Endothelial cell of umbilical vein (primary cell): ENCODE data around the gene TRDMT1. TPM values are rescaled to one million over a fixed set of nuclear protein-coding genes. Genes with fewer than 3 reads are reported as not detected.

Experiments
- BruUV-seq: library from RNA; stranded (reverse); fragments of 400-500 nt; replicated peaks from 2 replicates; lab custom pipeline; 2021; lab: Mats Ljungman, UMichigan
- CTCF ChIA-PET: fragments of 300-600, 350-600 bp; sonication (Branson Sonifier 250); formaldehyde crosslinking; loops from one replicate; lab custom pipeline; 2021; ENCODE audit warnings: antibody characterized with exemption, inconsistent platforms; lab: Charles Lee
- POLR2A ChIA-PET: fragments of 300-600, 350-600 bp; sonication (Branson Sonifier 250); formaldehyde crosslinking; loops from one replicate; lab custom pipeline; 2021; ENCODE audit warnings: antibody characterized with exemption, inconsistent platforms; lab: Charles Lee
- DNase-seq: peaks from one replicate; pipeline ENCODE4 v3.0.0-alpha.2; 2011; ENCODE audit warnings: low read depth, low spot score
- FAIRE-seq: peaks from 2 replicates; lab custom pipeline; 2011; peaks lifted over from hg19 to GRCh38; lab: Jason Lieb, UNC
- H2AFZ ChIP-seq: 2 replicates; pipeline ENCODE4 v1.6.0; 2012; ENCODE audit warnings: low read depth, low read length, control low read depth, inconsistent platforms
- H3K27ac ChIP-seq: 2 replicates; pipeline ENCODE4 v1.5.1; 2011; ENCODE audit warnings: low read depth, mild to moderate bottlenecking, control low read depth, low read length, moderate library complexity; ENCODE audit not compliant: insufficient read depth
- H3K27me3 ChIP-seq, 2 experiments: 2 replicates each; pipeline versions ENCODE4 v1.6.0 to v1.6.1; 2011; ENCODE audit warnings: low read length in 2 of 2, mixed read lengths in 1 of 2; ENCODE audit not compliant: control insufficient read depth in 2 of 2, insufficient read depth in 2 of 2
- H3K36me3 ChIP-seq, 2 experiments: 2 replicates in 1 of 2; 3 replicates in 1 of 2; pipeline ENCODE4 v1.5.1; 2011; ENCODE audit warnings: low read length in 2 of 2, mild to moderate bottlenecking in 1 of 2, moderate library complexity in 1 of 2; ENCODE audit not compliant: control insufficient read depth in 2 of 2, insufficient read depth in 2 of 2; ENCODE audit errors: extremely low read depth in 1 of 2
- H3K4me1 ChIP-seq: 3 replicates; pipeline ENCODE4 v1.5.1; 2011; ENCODE audit warnings: mild to moderate bottlenecking, low read length; ENCODE audit not compliant: control insufficient read depth, insufficient read depth; ENCODE audit errors: extremely low read depth
- H3K4me2 ChIP-seq: 2 replicates; pipeline ENCODE4 v1.6.1; 2011; ENCODE audit warnings: low read length, control low read depth, mixed read lengths; ENCODE audit not compliant: insufficient read depth
- H3K4me3 ChIP-seq, 3 experiments: fragments of 200-600 bp in 1 of 3; sonication (generic), shearing (Covaris generic) in 1 of 3; replicated peaks in 1 of 3; 2 replicates each; pipeline ENCODE4 v1.5.1; 2011 to 2016; ENCODE audit warnings: control low read depth in 3 of 3, low read length in 3 of 3, mild to moderate bottlenecking in 2 of 3, inconsistent platforms in 1 of 3, low read depth in 1 of 3, moderate library complexity in 1 of 3; ENCODE audit not compliant: insufficient read depth in 1 of 3
- H3K79me2 ChIP-seq: 2 replicates; pipeline ENCODE4 v1.6.0; 2012; ENCODE audit warnings: low read length, inconsistent platforms; ENCODE audit not compliant: control insufficient read depth, insufficient read depth
- H3K9ac ChIP-seq: replicated peaks from 2 replicates; pipeline ENCODE3; 2011; ENCODE audit warnings: low read length, control low read depth; ENCODE audit not compliant: insufficient read depth; ENCODE audit errors: extremely low read depth
- H3K9me1 ChIP-seq: replicated peaks from 3 replicates; pipeline ENCODE4 v1.6.0; 2011; ENCODE audit warnings: mild to moderate bottlenecking, low read length; ENCODE audit not compliant: control insufficient read depth, insufficient read depth; ENCODE audit errors: extremely low read depth
- H3K9me3 ChIP-seq: replicated peaks from 2 replicates; pipeline ENCODE4 v1.5.1; 2012; ENCODE audit warnings: low read length, inconsistent platforms; ENCODE audit not compliant: control insufficient read depth, insufficient read depth
- H4K20me1 ChIP-seq: replicated peaks from 2 replicates; pipeline ENCODE3; 2011; ENCODE audit warnings: mild to moderate bottlenecking, low read length; ENCODE audit not compliant: control insufficient read depth, insufficient read depth; ENCODE audit errors: extremely low read depth
- EZH2 ChIP-seq: IDR thresholded peaks from 2 replicates; pipeline ENCODE4 v1.6.1; 2012; ENCODE audit warnings: borderline replicate concordance, low read depth, mild to moderate bottlenecking, moderate library complexity, low read length, inconsistent platforms; ENCODE audit not compliant: severe bottlenecking
- FOS ChIP-seq: IDR thresholded peaks from 2 replicates; pipeline ENCODE4 v1.6.1; 2011; ENCODE audit warnings: mild to moderate bottlenecking, low read length, moderate library complexity, borderline replicate concordance; ENCODE audit not compliant: insufficient read depth
- GATA2 ChIP-seq: IDR thresholded peaks from 2 replicates; pipeline ENCODE4 v1.7.0; 2011; ENCODE audit warnings: low read depth, mild to moderate bottlenecking, moderate library complexity, mixed read lengths, low read length; ENCODE audit not compliant: insufficient read length, insufficient read depth
- JUN ChIP-seq: IDR thresholded peaks from 2 replicates; pipeline ENCODE4 v1.6.1; 2011; ENCODE audit warnings: borderline replicate concordance, low read depth; ENCODE audit not compliant: insufficient read length, insufficient read depth
- MYC ChIP-seq: IDR thresholded peaks from one replicate; pipeline ENCODE4 v1.6.1; 2011; ENCODE audit warnings: mild to moderate bottlenecking, low read depth, low read length
- POLR2A ChIP-seq: IDR thresholded peaks from 2 replicates; pipeline ENCODE4 v1.6.1; 2012; ENCODE audit warnings: low read depth, mild to moderate bottlenecking, control low read depth, low read length
- POLR2AphosphoS5 ChIP-seq: IDR thresholded peaks from 2 replicates; pipeline ENCODE4 v1.6.1; 2012; ENCODE audit warnings: low read depth, mild to moderate bottlenecking, control low read depth, low read length, moderate library complexity; ENCODE audit not compliant: insufficient read depth
- dilution Hi-C: fragments of 300-500 bp; cut with MboI; formaldehyde crosslinking; loops from one replicate; pipeline ENCODE4 v1.15.0; 2019; ENCODE audit warnings: low sequenced_read_pairs; ENCODE audit not compliant: extremely low pct_ligation_motif_present
- intact Hi-C: fragments of 100-400 bp; cut with micrococcal nuclease; formaldehyde crosslinking; loops from one replicate; pipeline ENCODE4 v1.10.0; 2022
- polyA plus RNA-seq, 4 experiments: library from polyadenylated mRNA; depleted of rRNA in 3 of 4; stranded (reverse) in 3 of 4; unstranded in 1 of 4; fragments of >200 nt; gene quantifications; 2 replicates each; pipeline versions ENCODE4 v1.2.1 to v1.2.3, GENCODE V29; 2011 to 2012; ENCODE audit warnings: missing spikeins in 1 of 4
- total RNA-seq: library from RNA; stranded (reverse); gene quantifications from 2 replicates; pipeline ENCODE4 v1.2.3, GENCODE V29; 2021
- TF ChIP-seq, protein P1 (sequence below), 2 donors: IDR thresholded peaks; 1 replicate in 1 of 2; 2 replicates in 1 of 2; pipeline ENCODE4 v1.5.1; 2011; ENCODE audit warnings: low read length in 2 of 2, mild to moderate bottlenecking in 2 of 2, moderate library complexity in 2 of 2, control low read depth in 1 of 2, inconsistent platforms in 1 of 2, low read depth in 1 of 2; ENCODE audit not compliant: insufficient read depth in 1 of 2; ENCODE audit errors: extremely low read depth in 1 of 2
- TF ChIP-seq, protein P2 (sequence below): IDR thresholded peaks from 2 replicates; pipeline ENCODE4 v1.6.1; 2011; ENCODE audit not compliant: insufficient read depth, insufficient read length

TRDMT1 gene
- total and polyA plus RNA-seq, 2 donors (not counting 3 experiments of a cell fraction or from before 2014, with no cell fraction given): 10.0 to 12.3 TPM

DNA sequence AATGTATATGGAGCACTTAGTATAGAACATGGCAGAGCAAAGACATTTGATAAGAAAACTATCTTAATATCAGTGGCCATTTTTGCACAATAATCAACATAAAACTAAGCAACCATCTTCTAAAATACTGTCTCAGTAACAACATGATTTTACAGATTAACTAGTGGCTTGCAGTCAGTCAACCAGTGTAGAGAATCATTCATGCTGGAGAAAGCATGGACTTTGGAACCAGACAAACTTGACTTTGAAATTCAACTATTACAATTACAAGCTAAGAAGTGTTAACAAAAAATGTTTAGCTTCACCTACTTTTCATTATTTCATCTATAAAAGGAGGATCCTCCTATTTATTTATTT lies 99.6 kb downstream of the TRDMT1 start:
- TF ChIP-seq FOS: no peak
- no peak for TF ChIP-seq GATA2
- TF ChIP-seq POLR2AphosphoS5: no peak
- no peak for TF ChIP-seq EZH2
- TF ChIP-seq, protein P1, sequence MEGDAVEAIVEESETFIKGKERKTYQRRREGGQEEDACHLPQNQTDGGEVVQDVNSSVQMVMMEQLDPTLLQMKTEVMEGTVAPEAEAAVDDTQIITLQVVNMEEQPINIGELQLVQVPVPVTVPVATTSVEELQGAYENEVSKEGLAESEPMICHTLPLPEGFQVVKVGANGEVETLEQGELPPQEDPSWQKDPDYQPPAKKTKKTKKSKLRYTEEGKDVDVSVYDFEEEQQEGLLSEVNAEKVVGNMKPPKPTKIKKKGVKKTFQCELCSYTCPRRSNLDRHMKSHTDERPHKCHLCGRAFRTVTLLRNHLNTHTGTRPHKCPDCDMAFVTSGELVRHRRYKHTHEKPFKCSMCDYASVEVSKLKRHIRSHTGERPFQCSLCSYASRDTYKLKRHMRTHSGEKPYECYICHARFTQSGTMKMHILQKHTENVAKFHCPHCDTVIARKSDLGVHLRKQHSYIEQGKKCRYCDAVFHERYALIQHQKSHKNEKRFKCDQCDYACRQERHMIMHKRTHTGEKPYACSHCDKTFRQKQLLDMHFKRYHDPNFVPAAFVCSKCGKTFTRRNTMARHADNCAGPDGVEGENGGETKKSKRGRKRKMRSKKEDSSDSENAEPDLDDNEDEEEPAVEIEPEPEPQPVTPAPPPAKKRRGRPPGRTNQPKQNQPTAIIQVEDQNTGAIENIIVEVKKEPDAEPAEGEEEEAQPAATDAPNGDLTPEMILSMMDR (IDR thresholded peaks at IDR 0.05; ENCODE audit: extremely low read depth in 1 of 2, insufficient read depth in 1 of 2, low read depth in 1 of 2, low read length in 2 of 2): no peak
- no peak for TF ChIP-seq MYC
- no peak for TF ChIP-seq POLR2A
- no peak for TF ChIP-seq JUN
- TF ChIP-seq, protein P2, sequence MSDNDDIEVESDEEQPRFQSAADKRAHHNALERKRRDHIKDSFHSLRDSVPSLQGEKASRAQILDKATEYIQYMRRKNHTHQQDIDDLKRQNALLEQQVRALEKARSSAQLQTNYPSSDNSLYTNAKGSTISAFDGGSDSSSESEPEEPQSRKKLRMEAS: no peak
- no peak for FAIRE-seq

More for the DNA sequence above, 99.6 kb downstream of the TRDMT1 start:
- H3K4me1 ChIP-seq: peaks cover 16% of the 10 kb centered on the region
- H3K79me2 ChIP-seq: no peaks in the 10 kb centered on the region
- peak overlapping the region; percentile 73 for H2AFZ ChIP-seq
- H4K20me1 ChIP-seq: no peaks in the 10 kb centered on the region
- H3K4me2 ChIP-seq: peak overlapping the region; percentile 76
- H3K27me3 ChIP-seq: no peaks in the 10 kb centered on the region
- ChIA-PET CTCF (interaction anchor here (1.0 to 1.1 kb wide), 2 partner anchors 15 to 23 kb away, joined by 4 read pairs; no protein-coding TSS in a partner anchor), POLR2A (no interaction called here)
- H3K27ac ChIP-seq: peak overlapping the region; percentile 65
- H3K9ac ChIP-seq: no peak overlapping the region
- dilution Hi-C loops (no loop called here), intact Hi-C loops (loop anchor here (1.0 to 2.0 kb wide), 5 partner anchors 39 to 249 kb away; partner anchors contain the start of gene TRDMT1)
- H3K36me3 ChIP-seq: no peaks in the 10 kb centered on the region
- no peak for DNase-seq
- H3K4me3 ChIP-seq: no peak overlapping the region
- BruUV-seq: no TSS peak
- no peaks in the 10 kb centered on the region for H3K9me3 ChIP-seq
- H3K9me1 ChIP-seq: no peaks in the 10 kb centered on the region
